Mesothelial cell of epicardium (in vitro differentiated cells): Measurements from ENCODE around the gene GPR135. TPM values are rescaled to one million over a fixed set of nuclear protein-coding genes. Genes with fewer than 3 reads are reported as not detected.

Source experiments
- DNase-seq, 2 experiments: peaks; one replicate each; pipeline ENCODE4 v3.0.0; 2021; ENCODE audit warnings: low spot score in 2 of 2; ENCODE audit not compliant: unreplicated experiment in 2 of 2
- H3K27ac Mint-ChIP-seq: 2 replicates; pipeline ENCODE4 v1.8.0; 2021; ENCODE audit warnings: mixed read lengths
- H3K27me3 Mint-ChIP-seq: 2 replicates; pipeline ENCODE4 v1.8.0; 2021; ENCODE audit warnings: low read depth, mixed read lengths
- H3K36me3 Mint-ChIP-seq: 2 replicates; pipeline ENCODE4 v1.8.0; 2021; ENCODE audit warnings: mixed read lengths
- H3K4me1 Mint-ChIP-seq: 2 replicates; pipeline ENCODE4 v1.8.0; 2021; ENCODE audit warnings: mixed read lengths
- H3K4me3 Mint-ChIP-seq: 2 replicates; pipeline ENCODE4 v1.8.0; 2021; ENCODE audit warnings: mild to moderate bottlenecking, moderate library complexity, mixed read lengths
- H3K9me3 Mint-ChIP-seq: 2 replicates; pipeline ENCODE4 v1.8.0; 2021; ENCODE audit warnings: mixed read lengths
- CTCF ChIP-seq: fragments of 200-600 bp; sonication (generic); IDR thresholded peaks from one replicate; pipeline ENCODE4 v1.5.0; 2021; ENCODE audit warnings: antibody characterized with exemption; ENCODE audit not compliant: unreplicated experiment
- total RNA-seq: library from RNA; stranded (reverse); gene quantifications from 3 replicates; pipeline ENCODE4 v1.2.1, GENCODE V29; 2021

Gene GPR135
- total RNA-seq, 1 donor from 2014 or later = 4.2 TPM

- H3K27ac Mint-ChIP-seq = no peak overlapping the region
- H3K27me3 Mint-ChIP-seq = no peaks in the 10 kb centered on the region
- peaks cover 8% of the 10 kb centered on the region for H3K36me3 Mint-ChIP-seq
These were observed 16.2 kb upstream of the GPR135 start for GRCh38 chr14:59481407-59481806.

GRCh38 chr14:59480166-59480565 is 15.0 kb upstream of the GPR135 start:
- no peak for TF ChIP-seq CTCF
- peaks cover 32% of the 10 kb centered on the region for H3K4me1 Mint-ChIP-seq
- no peaks in the 10 kb centered on the region for H3K27me3 Mint-ChIP-seq
- DNase-seq = no peak
- no peaks in the 10 kb centered on the region for H3K9me3 Mint-ChIP-seq
- H3K36me3 Mint-ChIP-seq = peaks cover 8% of the 10 kb centered on the region
- no peak overlapping the region for H3K4me3 Mint-ChIP-seq
- no peak overlapping the region for H3K27ac Mint-ChIP-seq

More at GRCh38 chr14:59481407-59481806, 16.2 kb upstream of the GPR135 start:
- no peak for TF ChIP-seq CTCF
- Mint-ChIP-seq H3K4me1 (peaks cover 36% of the 10 kb centered on the region), H3K4me3 (no peak overlapping the region), H3K9me3 (no peaks in the 10 kb centered on the region)
- no peak for DNase-seq

- H3K4me1 Mint-ChIP-seq = peaks cover 31% of the 10 kb centered on the region
- H3K4me3 Mint-ChIP-seq = no peak overlapping the region
- no peak overlapping the region for H3K27ac Mint-ChIP-seq
- TF ChIP-seq CTCF = no peak
- no peak for DNase-seq
- no peaks in the 10 kb centered on the region for H3K27me3 Mint-ChIP-seq
- no peaks in the 10 kb centered on the region for H3K9me3 Mint-ChIP-seq
- peaks cover 10% of the 10 kb centered on the region for H3K36me3 Mint-ChIP-seq
These were observed 13.4 kb upstream of the GPR135 start for GRCh38 chr14:59478540-59478939.

GRCh38 chr14:59475709-59476108 is 10.5 kb upstream of the GPR135 start:
- no peak overlapping the region for H3K4me3 Mint-ChIP-seq
- no peak for TF ChIP-seq CTCF
- H3K27me3 Mint-ChIP-seq = no peaks in the 10 kb centered on the region
- DNase-seq = no peak
- H3K36me3 Mint-ChIP-seq = peaks cover 16% of the 10 kb centered on the region
- no peaks in the 10 kb centered on the region for H3K9me3 Mint-ChIP-seq
- peaks cover 7% of the 10 kb centered on the region for H3K4me1 Mint-ChIP-seq
- no peak overlapping the region for H3K27ac Mint-ChIP-seq

GRCh38 chr14:59474172-59474571 is 9.0 kb upstream of the GPR135 start:
- Mint-ChIP-seq H3K9me3 (no peaks in the 10 kb centered on the region), H3K4me3 (no peak overlapping the region), H3K27me3 (no peaks in the 10 kb centered on the region), H3K36me3 (peaks cover 14% of the 10 kb centered on the region), H3K4me1 (no peaks in the 10 kb centered on the region), H3K27ac (no peak overlapping the region)
- no peak for DNase-seq
- no peak for TF ChIP-seq CTCF
